ENCODE measurements around the gene LRRC8E.

The LRRC8E gene

DNA sequence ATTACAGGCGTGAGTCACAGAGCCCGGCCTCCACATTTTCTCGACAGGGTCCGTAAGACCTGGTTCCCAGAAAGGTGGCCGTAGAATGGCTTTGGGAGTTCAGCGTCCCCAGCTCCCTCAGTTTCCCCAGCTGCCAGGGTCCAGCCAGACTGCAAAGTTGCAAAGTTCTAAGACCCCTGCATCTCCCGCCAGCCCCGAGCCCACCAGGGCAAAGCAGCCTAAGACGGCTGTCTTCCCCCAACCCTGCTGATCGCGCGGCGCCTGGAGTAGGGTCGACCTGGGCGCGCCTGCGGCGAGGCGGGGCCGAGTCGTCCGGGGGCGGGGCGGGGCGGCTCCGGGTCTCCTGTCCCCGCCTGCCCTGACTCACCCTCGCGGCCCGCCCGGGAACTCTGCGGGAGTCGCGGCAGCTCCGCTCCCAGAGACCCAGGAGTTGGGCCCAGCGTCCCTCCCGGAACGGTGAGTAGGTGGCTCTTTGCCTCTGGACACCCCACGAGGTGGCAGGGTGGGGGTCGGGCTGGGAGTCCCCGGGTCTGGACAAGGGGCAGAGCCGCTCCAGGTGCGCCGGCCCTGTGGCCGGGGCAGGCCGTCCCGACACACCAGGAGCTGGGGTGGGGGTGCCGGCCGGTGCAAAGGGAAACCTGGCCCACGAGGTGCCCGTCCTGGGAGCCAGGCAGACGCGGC, at the start of gene LRRC8E:
Gene LRRC8E (plus strand): TSS at position 366 of the 681 bp plus-strand sequence. CDS start 7,094 bp downstream, outside the sequence.
- peak within 1 kb of the TSS; percentile 62 for H3K4me3 ChIP-seq
- H3K27ac ChIP-seq = no peak within 1 kb of the TSS
- TF ChIP-seq, protein P1, sequence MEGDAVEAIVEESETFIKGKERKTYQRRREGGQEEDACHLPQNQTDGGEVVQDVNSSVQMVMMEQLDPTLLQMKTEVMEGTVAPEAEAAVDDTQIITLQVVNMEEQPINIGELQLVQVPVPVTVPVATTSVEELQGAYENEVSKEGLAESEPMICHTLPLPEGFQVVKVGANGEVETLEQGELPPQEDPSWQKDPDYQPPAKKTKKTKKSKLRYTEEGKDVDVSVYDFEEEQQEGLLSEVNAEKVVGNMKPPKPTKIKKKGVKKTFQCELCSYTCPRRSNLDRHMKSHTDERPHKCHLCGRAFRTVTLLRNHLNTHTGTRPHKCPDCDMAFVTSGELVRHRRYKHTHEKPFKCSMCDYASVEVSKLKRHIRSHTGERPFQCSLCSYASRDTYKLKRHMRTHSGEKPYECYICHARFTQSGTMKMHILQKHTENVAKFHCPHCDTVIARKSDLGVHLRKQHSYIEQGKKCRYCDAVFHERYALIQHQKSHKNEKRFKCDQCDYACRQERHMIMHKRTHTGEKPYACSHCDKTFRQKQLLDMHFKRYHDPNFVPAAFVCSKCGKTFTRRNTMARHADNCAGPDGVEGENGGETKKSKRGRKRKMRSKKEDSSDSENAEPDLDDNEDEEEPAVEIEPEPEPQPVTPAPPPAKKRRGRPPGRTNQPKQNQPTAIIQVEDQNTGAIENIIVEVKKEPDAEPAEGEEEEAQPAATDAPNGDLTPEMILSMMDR (IDR thresholded peaks at IDR 0.05) = no peak
- no peak for DNase-seq (ENCODE audit: low spot score)

DNA sequence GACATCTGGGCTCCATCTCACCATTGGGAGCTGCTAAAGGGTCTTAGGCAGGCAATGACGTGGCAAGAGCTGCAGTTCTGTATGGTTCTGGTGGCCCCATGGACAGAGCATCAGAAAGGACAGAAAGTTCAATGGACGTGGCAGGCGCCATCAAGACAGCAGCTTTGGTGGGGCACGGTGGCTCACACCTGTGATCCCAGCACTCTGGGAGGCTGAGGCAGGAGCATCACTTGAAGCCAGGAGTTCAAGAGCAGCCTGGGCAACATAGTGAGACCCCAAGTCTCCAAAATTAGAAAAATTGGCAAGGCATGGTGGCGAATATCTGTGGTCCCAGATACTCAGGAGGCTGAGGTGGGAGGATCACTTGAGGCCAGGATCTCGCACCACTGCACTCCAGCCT, 48.8 kb upstream of the LRRC8E start:
- no peak for DNase-seq (ENCODE audit: low spot score)
- no peak overlapping the region for H3K4me3 ChIP-seq
- H3K27ac ChIP-seq = no peak overlapping the region
- TF ChIP-seq, protein P1 (IDR thresholded peaks at IDR 0.05) = no peak

DNA sequence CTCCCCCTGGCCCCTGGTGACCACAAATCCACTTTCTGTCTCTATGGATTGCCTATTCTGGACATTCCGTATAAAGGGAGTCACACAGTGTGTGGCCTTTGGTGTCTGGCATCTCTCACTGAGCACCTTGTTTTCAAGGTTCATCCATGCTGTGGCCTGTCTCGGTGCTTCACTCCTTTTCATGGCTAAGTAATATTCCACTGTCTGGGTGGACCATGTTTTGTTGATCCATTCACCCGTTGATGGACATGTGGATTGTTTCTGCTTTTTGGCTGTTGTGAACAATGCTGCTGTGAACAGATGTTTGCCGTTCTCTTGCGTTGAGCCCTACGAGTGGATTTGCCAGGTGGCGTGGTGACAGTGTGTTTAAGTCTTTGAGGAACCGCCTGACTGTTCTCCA, 47.7 kb upstream of the LRRC8E start:
- Histone ChIP-seq H3K27ac (no peak overlapping the region), H3K4me3 (no peak overlapping the region)
- TF ChIP-seq, protein P1 (IDR thresholded peaks at IDR 0.05) = no peak
- DNase-seq (ENCODE audit: low spot score) = no peak

DNA sequence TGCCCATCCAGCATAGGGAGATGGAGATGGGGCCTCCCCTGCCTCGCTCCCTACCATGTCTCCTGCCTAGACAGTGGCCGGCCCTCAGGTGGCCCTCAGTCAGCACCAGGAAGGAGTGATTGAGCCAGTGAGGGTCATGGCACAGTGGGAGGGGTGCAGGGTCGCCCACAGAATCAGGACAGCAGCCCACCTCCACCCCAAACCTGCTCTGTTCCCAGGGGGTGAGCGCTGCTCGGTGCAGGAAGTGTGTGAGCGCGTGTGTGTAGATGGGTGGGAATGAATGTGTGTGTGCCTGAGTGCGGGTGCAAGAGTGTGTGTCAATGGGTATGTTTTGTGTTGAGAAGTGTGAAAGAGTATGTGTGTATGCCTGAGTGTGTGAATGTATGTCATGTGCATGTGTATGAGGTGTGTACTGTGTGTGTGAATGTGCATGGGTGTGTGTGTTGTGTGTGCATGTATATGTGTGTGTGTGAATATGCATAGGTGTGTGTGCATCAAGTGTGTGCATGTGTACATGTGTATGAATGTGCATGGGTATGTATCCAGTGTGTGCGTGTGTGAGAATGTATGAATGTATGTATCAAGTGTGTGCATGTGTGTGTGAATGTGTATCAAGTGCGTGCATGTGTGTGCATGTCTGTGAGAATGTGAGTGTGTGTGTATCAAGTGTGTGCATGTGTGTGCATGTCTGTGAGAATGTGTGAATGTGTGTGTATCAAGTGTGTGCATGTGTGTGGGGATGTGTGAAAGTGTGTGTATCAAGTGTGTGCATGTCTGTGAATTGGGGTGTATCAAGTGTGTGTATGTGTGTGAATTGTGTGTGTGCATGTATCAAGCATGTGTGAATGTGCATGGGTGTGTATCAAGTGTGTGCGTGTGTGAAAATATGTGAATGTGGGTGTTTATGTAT, 46.3 kb upstream of the LRRC8E start:
- Histone ChIP-seq H3K4me3 (no peak overlapping the region), H3K27ac (no peak overlapping the region)
- no peak for DNase-seq (ENCODE audit: low spot score)
- TF ChIP-seq, protein P1 (IDR thresholded peaks at IDR 0.05) = no peak

DNA sequence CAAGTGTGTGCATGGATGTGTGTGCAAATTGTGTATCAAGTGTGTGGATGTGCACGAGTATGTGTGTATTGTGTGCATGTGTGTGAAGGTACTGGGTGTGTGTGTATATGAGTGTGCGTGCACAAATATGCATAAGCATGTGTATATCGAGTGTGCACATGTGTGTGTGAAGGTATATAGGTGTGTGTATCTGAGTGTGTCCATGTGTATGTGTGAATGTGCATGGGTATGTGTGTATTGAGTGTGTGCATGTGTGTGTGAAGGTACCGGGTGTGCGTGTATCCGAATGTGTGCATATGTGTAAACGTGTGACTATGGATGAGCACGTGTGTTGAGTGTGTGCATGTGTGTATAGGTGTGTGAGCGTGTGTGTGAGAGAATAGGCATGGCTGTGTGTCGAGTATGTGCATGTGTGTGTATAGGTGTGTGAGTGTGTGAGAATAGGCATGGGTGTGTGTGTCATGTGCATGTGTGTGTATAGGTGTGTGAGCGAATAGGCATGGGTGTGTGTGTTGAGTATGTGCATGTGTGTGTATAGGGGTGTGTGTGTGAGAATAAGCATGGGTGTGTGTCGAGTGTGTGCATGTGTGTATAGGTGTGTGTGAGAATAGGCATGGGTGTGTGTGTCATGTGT, 45.5 kb upstream of the LRRC8E start:
- H3K27ac ChIP-seq = no peak overlapping the region
- TF ChIP-seq, protein P1 (IDR thresholded peaks at IDR 0.05) = no peak
- DNase-seq (ENCODE audit: low spot score) = no peak
- no peak overlapping the region for H3K4me3 ChIP-seq

DNA sequence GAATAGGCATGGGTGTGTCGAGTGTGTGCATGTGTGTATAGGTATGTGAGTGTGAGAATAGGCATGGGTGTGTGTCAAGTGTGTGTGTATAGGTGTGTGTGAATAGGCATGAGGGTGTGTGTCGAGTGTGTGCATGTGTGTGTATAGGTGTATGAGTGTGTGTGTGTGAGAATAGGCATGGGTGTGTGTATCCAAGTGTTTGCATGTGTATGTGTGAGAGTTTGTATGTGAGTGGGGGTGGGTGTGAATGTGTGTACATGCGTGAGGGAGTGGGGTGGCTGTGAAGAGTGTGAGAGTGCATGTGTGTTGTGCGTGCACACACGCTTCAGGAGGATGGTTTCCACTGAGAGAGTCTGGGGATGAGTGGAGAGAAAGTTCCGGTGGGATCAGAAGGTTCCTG, 44.8 kb upstream of the LRRC8E start:
- H3K4me3 ChIP-seq = no peak overlapping the region
- no peak for DNase-seq (ENCODE audit: low spot score)
- TF ChIP-seq, protein P1 (IDR thresholded peaks at IDR 0.05) = no peak
- H3K27ac ChIP-seq = no peak overlapping the region
